ENCODE measurements around the gene AKNA.

The AKNA gene

DNA sequence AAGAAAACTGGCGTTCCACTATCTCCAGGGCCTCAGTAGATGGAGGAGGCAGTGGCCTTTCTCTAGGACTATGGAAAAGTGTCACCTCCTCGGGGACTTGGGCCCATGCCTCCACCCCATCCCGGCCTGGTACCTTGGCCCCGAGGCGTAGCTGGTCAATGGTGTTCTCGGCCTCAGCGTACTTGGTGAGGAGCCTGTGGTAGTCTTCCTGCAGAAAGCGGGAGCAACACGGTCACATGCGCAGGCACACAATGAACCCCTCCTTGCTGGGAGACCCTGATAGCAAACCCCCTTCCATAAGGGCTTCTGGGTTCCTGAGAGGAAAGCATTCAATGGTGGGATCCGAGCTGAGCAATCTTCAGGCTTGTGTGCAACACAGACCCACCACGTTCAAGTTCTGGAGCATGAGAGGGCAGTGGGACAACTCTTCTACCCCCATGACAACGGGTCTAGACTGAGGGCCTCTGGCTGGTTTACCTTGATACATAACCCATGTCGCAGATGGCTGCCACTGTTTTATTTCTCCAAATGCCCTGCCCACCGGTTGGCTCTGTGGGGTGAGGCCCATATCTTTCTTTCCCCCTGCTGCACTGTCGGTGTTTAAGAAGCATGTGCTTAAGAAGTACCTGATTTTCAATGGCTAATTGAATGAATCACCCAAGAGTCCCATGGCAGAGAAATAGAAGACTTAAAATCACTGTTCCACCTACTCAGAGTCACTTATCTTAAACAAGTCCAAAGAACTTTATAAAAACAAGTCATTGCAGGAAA lies 13.6 kb downstream of the AKNA start:
- DNase-seq: no peak

DNA sequence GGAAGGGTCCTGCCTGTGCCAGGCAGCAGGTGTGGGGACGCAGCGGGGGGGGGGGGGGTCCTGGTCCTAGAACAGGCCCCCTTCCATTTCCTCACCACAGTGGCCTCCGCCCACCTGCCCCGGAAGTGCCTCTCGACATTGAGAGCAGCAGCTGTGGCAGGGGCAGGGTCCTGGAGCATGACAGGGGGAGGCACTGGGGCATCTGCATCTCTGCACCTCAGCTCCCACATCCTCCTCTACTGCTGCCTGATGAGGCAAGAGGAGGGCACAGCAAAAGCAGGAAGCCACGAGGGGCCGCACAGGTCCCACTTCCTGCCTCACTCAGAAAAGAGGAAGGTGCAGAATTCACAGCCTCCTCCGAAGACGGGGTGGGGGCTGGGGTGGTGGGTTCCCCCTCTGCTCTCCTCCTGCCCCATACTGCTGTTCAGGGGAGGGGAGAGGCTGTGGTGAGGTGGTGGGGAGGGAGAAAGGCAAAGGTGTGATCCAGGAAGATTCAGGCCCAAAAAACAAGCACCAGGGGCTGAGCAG lies 14.8 kb downstream of the AKNA start:
- DNase-seq: no peak

DNA sequence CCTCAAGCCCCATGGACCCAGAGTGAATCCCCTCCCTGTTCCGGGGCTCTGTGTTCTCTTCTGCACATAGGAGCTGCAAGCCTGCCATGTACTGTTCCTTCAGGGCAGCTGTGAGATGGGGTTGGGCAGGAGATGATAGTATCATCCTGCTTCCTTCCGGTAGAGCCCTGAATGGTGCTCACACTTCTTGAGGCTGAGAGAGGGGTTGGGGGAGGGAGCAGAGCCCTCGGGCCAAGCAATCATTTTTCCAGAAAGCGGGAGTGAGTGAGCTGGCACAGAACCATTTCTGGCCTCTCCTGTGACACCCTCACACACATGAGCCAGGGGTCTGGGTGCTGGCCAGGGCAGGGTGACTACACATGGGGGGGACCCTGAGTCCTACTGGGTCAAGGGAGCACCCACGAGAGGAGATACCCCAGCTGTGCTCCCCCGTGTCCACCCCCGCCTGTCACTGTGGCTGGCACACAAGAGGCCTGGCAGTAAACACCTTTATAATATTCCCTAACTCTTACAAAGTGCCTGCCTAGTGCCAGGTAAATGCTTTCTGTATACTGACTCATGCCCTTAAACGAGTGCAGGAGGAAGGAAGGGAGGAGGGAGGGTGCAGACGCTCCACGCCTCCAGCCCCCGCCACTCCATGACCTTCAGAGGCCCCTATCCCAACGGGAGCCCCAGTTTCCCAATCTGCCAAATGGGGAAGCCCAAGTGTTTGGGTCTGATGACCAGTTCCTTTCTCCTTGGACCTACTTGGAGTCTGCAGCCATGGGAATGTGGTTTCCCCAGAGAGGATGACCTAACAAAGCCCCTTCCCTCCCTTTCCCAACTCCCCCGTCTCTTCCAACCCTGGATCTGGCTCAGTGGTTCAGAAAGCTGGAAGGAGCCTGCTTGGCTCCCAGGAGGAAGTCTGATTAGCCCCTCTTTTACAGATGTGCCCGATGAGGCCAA lies 15.5 kb downstream of the AKNA start:
- no peak for DNase-seq

DNA sequence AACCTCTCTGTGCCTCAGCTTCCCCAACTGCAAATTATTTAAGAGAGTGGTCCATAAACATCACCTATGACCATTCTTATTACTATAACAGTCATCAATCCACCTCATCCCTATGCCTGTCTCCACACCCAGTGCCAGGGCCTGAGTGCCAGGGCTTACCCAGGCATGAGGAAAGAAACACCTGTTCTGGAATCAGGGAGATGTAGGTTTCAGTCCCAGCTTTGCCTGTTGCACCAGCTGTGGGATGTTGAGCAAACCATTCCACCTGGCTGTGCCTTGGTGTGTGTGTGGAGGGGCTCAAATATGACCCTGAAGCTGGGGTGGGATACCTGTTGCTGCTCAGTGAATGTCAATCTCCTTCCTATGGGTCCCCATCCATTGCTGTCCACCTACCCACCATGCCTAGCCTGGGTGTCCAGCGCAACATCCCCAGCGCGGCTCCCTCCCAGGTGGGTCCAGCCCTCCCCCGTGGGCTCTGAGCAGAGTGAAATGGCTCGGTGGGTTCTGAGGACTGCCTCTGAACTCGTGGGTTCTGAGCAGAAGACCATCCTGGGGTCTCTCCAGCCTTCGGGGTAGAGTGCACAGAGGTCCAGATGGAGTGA lies 16.3 kb downstream of the AKNA start:
- no peak for DNase-seq

DNA sequence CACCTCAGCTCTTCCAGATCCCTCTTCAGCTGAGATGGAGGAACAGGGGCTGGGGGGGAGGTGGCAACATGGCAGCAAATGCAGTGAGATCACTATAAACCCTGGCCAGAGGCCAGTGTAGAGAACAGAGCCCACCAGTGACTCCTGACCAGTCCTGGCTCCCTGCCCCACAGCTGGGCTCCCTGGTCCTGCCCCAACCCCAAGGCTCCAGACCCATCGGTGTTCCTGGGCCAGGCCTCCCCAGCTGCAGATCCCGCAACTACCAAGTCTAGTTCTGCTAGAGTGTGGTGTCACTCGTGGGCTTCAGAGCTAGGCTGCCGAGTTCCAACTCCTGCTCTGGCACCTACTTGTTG lies 16.8 kb downstream of the AKNA start:
- no peak for DNase-seq

DNA sequence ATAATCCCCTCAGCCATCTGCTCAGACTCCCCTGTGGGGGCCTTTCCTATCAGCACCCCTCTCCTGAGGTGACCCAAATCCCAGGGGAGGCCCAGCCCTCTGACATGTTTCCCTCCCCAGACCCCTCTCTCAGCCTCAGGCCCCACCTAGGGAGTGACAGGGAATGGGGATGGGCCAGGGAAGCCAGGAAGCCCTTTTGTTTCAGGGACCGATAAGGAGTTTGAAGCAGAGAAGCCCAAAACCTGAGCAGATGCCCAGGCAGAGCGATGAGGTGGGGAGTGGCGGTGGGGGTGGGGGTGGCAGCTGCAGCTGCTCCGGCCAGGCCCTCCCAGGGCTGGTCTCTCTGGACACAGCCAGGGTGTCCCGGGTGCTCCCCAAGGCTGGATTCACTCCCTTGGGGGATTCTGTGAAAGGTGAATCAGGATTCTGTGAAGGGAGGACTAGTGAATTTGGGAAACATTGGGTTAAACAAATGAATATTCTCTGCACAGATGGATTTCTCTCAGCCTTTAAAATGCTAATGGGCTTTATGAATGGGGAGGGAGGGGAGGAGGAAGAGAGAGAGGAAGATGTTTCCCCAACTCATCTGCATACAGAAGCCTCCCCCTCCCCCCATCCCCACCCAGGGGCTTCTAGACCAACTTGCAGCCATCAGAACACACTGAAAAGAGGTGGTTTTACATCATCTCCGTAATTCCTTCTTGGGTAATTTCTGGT lies 17.4 kb downstream of the AKNA start:
- no peak for DNase-seq

DNA sequence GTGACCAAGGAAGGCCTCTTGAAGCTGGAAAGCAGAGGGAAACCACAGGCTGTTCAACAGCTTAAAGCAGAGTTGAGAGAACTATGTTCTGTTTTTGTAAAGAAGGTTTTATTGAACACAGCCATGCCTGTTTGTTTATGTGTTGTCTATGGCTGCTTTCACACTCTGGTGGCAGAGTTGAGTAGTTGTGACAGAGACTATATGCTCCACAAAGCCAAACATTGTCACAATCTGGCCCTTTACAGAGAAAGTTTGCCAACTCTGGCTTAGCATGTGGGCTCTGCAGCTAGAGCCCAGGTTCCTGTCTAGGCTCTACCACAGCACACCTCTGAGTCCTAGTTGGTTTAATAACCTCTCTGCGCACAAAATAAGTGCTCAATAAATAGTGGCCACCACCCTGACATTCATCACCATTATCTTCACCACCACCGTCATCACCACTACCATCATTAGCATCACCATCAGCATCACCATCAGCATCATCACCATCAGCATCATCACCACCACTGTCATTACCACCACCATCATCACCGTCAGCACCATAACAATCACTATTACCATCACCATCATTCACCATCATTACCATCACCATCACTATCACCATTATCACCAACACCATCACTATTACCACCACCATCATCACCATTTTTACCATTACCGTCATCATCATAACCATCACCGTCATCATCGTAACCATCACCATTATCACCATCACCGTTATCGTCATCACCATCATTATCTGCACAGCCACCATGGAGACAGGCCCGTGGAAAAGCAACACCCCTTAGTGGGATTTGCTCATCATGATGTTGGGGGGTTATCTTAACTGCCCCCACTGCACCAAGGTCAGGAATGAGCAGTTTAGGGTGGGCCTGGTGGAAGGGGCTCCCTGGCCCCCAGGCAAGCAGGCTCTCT lies 18.3 kb downstream of the AKNA start:
- no peak for DNase-seq

DNA sequence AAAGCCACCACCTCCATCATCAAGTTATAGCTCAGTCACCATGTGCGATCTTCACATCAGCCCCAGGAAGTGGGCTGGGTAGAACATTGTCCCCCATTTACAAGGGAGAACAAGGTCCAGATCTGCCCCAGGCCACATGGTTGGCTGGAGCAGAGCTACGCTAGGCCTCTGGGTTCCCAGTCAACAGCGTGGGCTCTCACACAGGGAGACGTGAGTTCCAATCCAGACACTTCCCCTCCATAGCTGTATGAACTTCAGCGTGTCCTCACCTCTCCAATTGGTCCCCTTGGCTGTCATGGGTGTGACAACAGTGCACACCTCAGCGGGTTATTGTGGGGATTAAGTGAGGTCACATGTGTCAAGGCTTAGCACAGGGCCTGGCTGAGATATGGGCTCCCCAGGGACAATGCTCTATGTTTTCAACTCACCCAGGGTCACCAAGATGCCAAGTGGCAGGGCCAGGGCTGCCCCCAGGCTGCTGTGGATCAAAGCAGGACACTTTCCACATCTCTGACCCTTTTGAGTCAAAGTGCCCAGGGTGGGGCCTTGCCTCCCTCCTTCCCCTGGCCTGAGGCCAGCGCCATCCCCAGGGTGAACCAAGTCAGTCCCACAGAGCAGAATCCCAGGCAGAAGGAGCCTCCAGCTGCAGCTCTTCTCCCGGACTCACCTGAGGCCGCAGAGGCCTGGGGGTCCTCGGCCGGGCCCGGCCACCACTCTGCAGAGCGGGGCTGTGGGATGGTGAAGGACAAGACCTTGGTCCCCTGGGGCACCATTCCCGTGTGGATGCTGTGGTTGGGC lies 19.8 kb downstream of the AKNA start:
- DNase-seq: no peak

DNA sequence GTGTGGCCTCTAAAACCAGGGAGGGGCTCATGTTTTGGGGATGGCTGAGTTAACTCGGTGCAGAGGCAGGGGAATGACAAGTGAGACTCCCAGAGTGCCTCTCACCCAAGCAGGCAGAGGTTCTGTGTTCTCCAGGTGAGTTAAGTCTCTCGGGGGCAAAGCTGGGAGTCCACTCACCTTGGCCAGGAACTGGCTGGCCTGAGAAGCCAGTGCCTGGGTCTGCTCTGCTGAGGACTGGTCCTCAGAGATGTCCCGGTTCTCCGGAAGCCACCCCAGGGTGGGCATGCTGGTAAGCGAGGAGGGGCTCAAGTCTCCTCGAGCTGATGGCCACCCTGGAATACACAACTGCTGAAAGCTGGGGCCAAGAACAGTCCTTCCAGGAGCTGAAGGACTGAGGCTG lies 20.4 kb downstream of the AKNA start:
- no peak for DNase-seq

DNA sequence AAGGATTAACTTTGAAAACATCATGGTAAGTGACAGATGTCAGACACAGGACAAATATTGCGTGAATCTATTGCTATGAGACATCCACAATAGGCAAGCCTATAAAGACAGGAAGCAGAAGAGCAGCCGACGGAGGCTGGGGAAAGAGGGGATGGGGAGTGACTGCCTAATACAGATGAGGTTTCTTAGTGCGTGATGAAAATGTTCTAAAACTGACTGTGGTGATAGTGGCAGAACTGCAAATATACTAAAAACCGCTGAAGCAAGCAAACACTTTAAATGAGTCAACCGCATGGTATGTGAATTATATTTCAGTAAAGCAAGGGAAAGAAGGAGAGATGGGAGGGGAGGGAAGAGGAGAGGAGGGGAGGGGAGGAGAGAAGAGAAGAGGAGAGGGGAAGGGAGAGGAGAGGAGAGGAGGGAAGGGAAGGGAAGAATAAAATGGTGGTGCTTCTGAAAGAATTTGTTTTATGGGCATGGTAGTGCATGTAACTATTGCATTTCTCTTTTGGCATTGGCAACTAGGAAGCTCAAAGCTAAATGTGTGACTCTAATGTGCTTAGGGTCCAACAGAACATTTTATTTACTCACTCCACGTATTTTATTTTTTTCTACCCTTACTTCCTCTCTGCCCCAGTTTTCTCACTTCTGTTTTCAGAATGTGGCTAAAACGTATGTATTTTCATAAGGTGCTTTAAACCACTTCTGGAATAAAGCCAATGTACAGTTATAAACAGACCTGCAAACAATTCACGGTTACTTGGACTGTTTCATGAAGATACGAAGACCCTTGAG lies 21.3 kb downstream of the AKNA start:
- DNase-seq: no peak

DNA sequence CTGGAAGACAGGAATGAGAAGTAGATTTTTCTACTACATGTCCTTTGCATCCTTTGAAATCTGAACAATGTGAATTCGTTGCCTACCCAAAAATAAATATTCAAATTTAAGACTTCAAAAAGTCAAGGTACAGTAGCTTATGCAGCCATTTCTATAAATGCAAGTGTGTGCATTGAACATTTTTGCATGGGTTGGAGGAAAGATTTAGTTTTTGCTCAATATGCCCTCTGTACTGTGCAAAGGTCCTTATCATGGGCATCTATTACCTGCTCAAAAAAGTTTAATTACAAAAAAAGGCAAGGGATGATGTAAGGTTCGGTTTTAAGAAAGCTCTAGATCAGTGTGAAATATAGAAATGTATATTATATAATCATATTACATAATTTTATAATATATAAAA lies 22.6 kb downstream of the AKNA start:
- DNase-seq: no peak

DNA sequence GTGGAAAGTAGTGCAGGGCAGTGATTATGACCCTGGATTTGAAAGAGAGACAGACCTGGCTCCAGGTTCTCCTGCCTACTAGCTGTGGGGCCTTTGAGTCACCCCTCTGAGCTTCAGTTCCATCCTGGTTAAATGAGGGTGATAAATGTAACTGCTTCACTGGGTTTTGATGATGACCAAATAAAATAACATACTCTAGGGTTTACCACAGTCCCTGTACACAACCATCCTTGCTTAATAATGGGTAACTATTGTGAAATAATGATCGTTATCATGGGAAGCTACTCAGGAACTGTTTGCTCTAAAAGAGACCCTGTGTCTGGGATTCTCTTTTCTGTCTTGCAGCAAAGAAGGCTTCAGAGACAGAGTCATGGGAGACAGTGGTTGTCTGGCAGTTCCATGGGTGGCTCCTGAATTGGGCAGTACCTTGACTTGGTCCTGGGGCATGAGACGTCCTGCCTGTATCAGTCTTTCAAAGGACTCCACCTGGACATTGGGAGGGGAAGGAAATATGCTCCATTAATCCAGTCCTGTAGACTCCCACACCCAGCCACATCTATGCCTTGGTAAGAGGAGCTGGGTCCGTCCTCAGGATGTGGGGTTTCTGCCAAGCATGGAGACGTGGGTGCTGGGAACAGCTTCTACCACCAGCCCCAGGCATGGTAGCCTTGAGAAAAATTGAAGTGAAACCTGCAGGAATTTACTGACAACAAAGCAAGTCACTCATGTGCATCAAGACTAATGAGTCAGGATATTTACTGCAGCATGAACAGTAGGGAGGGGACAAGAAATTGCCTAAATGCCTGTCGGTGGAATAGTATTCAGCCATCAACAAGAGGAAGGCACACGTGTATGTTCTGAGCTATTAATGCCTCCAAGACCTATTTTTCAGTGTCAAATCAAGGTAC lies 23.4 kb downstream of the AKNA start:
- no peak for DNase-seq

DNA sequence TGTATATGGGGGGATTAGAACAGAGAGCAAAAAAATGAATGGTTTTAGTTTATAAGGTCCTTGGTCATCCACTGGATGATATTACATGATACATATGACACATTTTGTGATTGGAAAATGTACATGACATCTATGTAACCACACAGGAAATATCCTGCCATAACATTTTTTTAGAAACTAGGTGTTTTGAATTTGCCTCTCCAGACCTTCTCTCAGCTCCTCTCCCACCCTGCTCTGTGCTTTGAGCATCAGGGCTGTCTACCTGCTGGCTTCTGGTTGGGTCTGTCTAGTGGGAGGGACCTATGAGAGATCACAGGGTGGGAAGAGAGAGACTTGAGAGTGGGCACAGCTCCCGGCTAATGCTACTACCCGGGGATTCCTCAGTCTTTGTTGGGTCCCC lies 24.4 kb downstream of the AKNA start:
- no peak for DNase-seq

DNA sequence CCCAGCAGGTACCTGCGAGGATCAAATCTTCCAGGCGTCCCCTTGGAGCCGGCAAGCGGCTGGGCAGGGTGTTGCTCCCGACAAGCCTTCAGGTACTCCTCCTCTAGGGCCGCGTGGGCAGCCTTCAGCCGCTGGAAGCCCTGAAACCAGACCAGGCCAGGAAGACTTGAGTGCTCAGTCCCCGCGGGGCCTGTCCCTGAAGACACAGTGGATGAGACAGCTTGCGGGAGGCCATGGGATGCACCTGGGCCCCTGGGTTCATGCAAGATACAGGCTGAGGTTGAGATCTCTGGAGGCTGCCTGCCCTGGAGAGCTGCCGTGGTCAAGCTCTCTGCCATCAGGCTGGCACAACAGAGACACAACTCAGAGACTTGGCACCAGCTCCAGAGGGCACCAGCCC lies 25.4 kb downstream of the AKNA start:
- DNase-seq: no peak

DNA sequence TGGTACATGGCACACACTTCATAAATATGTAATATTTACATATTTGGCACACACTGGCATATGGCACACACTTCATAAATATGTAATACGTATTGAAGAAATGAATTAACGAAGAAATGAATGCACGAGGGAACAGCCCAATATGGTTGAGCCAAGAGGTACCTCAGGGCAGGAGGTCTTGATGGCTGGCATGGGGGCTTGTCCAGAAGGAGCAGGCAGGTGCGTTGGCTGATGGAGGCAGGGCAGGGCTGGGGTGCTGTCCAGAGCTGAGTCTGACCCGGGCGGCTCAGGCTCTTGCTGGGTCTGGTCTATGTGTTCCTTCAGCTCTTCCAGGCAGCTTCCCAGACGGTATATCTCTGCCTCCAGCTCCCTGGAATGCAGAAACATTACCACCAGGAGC lies 26.2 kb downstream of the AKNA start:
- DNase-seq: no peak

DNA sequence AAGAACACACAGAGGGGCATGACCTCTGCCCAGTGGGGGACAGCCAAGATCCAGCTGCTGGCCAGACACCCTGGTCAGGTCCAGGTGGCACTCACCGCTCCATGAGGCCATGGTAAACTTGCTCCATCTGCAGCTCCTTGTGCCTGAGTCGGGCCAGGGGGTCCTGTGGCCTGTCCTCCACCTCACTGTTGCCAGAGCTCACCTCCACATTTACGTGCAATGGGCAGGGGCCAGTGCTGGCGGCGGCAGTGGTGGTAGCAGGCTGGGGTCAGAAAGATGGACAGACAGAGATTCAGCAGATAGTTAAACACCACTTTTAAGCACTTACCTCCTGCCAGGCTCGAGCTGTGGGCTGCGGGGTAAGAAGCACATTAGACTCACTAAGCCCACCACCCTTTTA lies 28.0 kb downstream of the AKNA start:
- DNase-seq: no peak

DNA sequence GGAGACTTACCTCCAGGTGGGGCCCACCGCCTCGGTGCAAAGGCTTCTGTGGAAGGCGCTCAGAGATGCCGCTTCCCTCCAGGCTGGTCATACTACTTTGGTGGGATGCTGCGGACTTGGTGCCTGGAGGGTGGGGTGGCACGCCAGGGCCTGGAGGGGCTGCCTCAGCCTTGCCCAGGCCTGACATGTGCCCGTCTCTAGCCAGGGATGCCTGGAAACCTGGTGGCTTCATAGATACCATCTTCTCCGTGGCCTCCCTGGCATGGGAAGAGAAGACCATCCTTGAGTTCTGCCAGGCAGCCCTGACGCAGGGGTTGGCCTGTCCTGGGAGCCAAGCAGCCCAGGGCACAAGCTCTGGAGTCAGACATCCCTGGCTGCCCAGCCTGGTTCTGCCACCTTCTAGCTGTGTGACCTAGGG lies 29.9 kb downstream of the AKNA start:
- DNase-seq: no peak

DNA sequence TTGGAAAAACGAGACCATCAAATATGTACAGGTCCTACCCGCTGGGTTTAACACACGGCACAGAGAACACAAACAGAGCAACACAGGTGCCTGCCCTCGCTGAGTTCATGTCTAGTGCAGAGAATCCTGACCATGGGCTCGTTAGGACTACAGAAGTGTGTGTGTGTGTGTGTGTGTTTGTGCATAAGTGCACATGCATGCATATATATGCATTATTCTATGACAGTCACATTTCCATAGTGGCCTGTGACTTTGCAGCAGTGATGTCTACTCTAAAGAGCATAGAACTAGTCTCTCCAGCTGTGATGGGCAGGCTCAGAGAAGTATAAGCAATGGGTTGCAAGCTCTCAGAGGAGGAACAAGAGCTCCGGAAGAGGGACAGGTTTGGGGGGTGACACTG lies 30.4 kb downstream of the AKNA start:
- DNase-seq: no peak

DNA sequence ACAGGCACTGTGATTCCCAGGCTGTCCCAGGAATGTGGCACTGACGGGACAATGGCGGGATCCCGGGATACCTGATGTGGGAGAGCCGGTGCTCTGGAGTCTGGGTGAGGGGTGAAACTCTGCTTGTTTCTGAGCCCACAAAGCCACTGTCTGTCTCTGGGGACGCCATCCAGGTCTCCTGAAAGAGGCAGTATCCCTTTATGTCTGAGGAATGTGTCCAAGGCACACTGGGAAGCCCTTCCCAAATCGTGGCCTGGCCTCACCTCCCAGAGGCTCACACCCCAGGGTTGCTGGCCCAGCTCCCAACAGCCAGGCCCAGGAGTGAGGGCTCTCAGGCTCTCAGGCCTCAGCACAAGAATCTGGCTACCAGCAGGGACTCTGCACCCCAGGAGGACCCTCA lies 31.0 kb downstream of the AKNA start:
- DNase-seq: no peak
